IPS-NIHi11 (cell line): ENCODE data around the gene HECTD2.
"Not testable (repeated sequence)": the region's sequence is repeated elsewhere in the genome, so short reads cannot be mapped to it uniquely, and the experiment has no call there.

Source experiments
- DNase-seq: peaks from one replicate; pipeline ENCODE4 v3.0.0; 2012; ENCODE audit warnings: mixed read lengths, low spot score

HECTD2 gene

GRCh38 chr10:91412354-91413087 is 2.4 kb downstream of the HECTD2 start:
- no peak for DNase-seq

GRCh38 chr10:91415816-91416215 is 5.7 kb downstream of the HECTD2 start:
- DNase-seq, result no peak

- DNase-seq, result no peak
These were observed 6.3 kb downstream of the HECTD2 start for GRCh38 chr10:91416339-91416855.

GRCh38 chr10:91418416-91418815 is 8.3 kb downstream of the HECTD2 start:
- no peak for DNase-seq

- no peak for DNase-seq
These were observed 10.7 kb downstream of the HECTD2 start for GRCh38 chr10:91420868-91421267.

- DNase-seq, result no peak
These were observed 12.8 kb downstream of the HECTD2 start for GRCh38 chr10:91422915-91423314.

- no peak for DNase-seq
These were observed 13.9 kb downstream of the HECTD2 start for GRCh38 chr10:91424016-91424415.

- DNase-seq, result no peak
These were observed 22.0 kb downstream of the HECTD2 start for GRCh38 chr10:91432175-91432574.

GRCh38 chr10:91433620-91434019 is 23.5 kb downstream of the HECTD2 start:
- no peak for DNase-seq

- DNase-seq, result no peak
These were observed 23.9 kb downstream of the HECTD2 start for GRCh38 chr10:91434041-91434440.

GRCh38 chr10:91435241-91435640 is 25.1 kb downstream of the HECTD2 start:
- DNase-seq, result no peak

GRCh38 chr10:91438228-91438627 is 28.1 kb downstream of the HECTD2 start:
- DNase-seq, result not testable (repeated sequence)

- DNase-seq, result no peak
These were observed 34.4 kb downstream of the HECTD2 start for GRCh38 chr10:91444211-91445182.

- DNase-seq, result no peak
These were observed 41.9 kb downstream of the HECTD2 start for GRCh38 chr10:91452063-91452462.

GRCh38 chr10:91453535-91453934 is 43.4 kb downstream of the HECTD2 start:
- DNase-seq, result no peak

- DNase-seq, result not testable (repeated sequence)
These were observed 45.0 kb downstream of the HECTD2 start for GRCh38 chr10:91455135-91455534.

GRCh38 chr10:91460681-91461080 is 50.5 kb downstream of the HECTD2 start:
- DNase-seq, result no peak

- no peak for DNase-seq
These were observed 52.3 kb downstream of the HECTD2 start for GRCh38 chr10:91462423-91462822.

GRCh38 chr10:91464500-91464899 is 54.4 kb downstream of the HECTD2 start:
- no peak for DNase-seq

- DNase-seq, result no peak
These were observed 55.1 kb downstream of the HECTD2 start for GRCh38 chr10:91465261-91465660.

- DNase-seq, result no peak
These were observed 57.0 kb downstream of the HECTD2 start for GRCh38 chr10:91467114-91467513.

- no peak for DNase-seq
These were observed 61.5 kb downstream of the HECTD2 start for GRCh38 chr10:91471602-91472001.

- DNase-seq, result no peak
These were observed 62.8 kb downstream of the HECTD2 start for GRCh38 chr10:91472911-91473310.
